CD4-positive, alpha-beta T cell treated with Interleukin-17A for 4 hours (primary cell): ENCODE results near the gene PTPRE.
A peak's percentile ranks its signal among the peaks of the same experiment; 100 is the strongest.

Experiments used
- DNase-seq: peaks from one replicate; pipeline ENCODE4 v3.0.0-alpha.2; 2020; ENCODE audit warnings: mixed read lengths

The PTPRE gene

DNA sequence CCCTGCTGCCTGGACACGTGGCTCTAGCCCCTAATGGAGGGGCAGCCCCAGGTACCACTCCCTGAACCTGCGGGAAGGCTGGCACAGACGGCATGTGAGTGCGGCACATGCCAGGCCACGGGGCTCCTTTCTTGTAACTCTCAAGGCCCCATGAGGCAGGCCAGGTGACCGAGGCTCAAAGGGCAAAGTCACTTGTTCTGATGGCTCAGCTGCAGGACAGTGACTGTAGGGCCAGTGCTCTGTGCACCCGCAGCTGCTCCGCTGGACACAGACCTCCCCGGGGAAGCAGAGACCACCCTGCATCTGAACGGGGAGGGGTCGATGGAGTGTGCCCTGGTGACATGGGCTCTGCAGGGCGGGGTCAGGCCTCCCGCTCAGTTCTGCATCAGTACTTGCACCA is 55.3 kb downstream of the PTPRE start:
- no peak for DNase-seq

DNA sequence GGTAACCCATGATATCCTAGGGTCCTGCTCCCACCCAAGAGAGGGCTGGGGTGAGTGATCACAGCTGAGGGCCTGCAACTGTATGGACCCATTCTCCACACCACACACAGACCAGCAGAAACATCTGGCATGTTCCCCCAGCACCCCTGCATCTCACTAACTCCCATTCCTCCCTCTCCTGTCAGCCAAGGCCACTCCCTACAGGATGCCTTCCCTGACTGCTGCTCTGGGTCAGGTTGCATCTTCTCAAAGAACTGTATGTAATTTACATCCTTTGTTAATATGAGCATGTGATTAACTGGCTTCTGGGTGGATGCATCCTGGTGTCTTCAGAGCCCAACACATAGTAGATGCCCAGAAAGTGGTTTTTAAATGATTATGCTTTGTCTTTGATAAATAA is 56.2 kb downstream of the PTPRE start:
- DNase-seq, result no peak

DNA sequence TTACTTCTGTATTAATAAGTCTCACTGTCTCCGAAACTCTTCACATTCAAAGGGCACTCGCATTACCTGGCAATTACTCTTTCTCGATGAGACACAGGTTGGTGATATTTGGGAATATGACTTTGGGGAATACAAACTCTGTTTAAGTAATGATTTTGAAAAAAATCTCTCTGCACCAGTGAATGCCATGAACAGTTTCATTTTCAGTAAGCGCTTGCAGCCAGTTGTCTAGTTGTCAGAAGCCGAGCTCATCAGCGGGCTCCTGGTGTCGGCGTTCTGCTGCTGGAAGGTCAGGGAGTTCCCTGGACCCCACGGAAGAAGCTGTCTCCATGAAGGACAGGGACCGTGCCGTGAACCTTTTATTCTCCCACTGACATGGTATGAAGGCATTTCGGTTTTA is 57.7 kb downstream of the PTPRE start:
- DNase-seq, result no peak

DNA sequence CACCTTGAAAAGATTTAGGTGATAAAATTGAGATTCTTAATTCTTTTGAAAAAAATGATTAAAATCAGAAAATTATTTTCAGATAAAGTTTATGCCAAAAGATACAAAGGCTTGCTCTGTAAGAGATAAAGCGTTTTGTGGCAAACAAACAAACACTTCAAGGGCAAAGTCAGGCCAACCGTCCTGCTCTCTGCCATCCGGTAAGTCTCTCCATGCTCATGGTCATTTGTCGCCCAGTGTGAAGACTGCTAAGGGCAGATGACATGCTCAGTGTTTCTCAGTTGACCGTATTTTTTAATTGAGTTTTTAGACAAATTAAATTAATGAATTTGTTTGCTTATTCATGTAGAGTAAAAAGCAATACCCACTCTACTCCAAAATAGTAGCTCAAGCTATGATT is 60.0 kb downstream of the PTPRE start:
- no peak for DNase-seq

DNA sequence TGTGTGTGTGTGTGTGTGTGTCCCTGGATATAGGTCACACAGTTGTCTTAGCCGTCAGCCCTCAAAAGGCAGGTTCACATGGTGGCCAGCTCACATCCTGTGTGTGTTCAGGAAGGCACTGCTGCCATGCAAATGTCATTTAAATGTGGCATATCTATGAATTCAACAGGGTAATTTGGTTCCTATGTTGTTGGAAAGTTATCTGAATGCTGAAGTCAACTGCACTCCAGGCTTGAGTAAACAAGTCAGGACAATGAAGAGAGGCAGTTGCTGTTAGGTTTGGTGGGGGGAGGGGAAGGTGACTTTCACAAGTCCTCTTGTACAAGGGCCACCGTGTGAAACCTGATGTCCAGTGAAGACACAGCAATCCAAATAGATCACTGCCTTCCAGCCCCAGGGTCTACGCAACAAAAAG is 61.1 kb downstream of the PTPRE start:
- DNase-seq, result peak; percentile 16

DNA sequence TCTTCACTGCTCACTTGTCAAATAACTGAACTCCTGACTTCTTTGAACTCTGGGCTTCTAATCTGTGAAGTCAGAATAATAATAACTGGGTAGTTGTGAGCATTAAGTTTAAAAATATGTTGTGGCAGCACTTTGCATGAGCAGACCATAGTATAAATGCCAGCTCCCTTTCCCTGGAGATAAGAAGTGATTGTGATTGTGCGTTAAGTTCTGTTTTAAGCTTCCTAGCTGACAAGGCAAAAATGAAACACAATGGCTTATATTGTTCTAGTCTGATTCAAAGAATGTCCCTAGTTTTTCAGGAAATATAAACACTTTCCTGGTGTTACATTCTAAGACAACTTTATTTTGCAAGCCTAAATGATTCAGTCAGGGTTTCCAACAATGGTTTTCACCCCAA is 61.8 kb downstream of the PTPRE start:
- DNase-seq, result no peak

DNA sequence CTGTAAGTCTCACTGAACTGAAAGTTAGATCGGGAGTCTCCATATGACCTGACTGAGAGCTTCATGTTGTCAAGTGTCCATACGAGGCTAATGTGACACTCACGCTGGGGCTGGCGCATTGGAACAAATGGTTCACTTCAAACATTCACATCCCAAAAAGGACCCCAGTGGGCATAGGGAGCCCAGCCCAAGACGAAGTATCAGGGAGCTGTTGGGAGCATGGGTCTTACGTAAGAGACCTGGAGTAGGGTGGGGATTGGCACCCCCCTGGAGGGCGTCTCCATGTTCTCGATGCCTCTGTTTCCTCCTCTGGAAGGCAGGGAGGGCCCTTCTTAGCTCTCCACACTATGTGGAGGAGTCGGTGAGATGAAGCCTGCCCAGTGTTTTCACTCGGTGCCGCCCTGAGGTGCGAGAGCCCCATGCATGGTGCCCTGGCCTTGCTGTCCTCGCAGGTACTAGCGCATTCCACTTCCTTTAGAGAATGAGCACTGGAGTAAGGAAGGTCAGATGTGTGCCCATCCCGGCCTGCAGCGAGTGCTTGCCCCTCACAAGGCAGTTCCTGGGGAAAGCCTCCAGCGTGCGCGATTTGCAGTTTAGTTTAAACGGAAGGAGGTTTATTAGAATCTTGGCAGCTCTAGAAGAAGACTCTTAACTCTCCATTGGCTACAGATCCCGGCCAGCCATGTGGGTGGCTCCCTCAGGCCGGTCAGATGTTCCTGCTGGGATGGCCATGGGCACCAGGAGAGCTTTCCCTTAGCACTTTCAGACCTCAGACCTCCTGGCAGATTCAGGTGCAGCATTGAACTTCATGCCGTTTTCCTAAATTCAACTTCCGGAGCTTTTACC is 64.4 kb downstream of the PTPRE start:
- DNase-seq, result no peak

DNA sequence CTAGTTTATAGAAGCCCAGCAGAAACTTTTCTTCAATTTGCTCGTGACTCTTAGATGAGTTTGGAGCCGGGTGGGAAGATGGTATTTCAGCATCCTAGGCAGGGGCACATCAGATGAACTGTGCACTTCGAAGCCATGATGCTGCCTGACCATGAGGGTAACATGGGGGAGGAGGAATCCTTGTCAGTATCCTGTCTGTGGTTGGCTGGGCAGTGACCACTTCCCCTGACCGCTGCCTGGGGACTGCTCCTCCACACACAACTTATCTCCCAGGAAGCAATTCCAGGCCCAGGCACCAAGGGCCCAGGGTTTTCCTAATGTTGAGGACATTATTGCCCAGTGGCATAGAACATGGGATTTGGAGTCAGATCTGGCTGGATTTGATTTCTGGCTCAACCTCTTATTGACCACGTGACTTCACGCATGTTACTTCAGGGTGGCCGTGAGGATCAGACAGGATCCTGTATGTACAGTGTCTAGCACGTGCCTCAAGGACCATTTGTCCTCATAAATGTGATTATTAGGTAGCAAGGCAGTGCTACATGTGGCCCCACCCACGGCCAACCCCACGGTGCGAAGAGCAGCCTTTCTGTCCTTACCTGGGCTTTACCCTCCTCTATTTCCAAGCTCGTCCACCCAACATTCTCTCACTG is 65.2 kb downstream of the PTPRE start:
- DNase-seq, result no peak

DNA sequence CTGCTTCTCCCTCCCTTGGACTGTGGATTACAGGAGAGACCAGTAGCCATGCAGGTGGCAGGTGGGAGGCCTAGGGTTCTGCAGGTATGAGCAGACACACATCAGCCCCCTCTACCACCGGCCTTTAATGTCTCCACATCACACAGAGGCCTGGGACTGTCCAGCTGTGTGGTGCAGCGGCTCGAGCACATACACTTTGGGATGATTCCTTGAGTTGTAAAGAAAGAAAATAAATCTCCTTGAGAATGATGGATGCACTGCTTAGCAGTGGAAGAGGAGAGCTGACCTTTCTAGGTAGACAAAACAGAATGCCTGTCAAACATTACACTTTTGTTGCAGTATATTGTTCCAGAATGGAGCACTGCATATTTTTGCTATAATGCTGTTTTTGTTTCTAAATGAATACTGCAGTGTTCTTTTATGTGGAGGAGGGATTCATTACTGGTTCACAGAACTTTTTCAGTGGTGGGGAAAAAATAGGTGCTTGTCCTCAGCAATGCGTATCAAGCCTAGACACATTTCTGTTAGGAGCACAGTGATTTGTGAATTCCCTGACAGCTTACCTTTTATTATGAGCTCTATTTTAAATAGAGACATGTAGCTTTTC is 66.0 kb downstream of the PTPRE start:
- no peak for DNase-seq

DNA sequence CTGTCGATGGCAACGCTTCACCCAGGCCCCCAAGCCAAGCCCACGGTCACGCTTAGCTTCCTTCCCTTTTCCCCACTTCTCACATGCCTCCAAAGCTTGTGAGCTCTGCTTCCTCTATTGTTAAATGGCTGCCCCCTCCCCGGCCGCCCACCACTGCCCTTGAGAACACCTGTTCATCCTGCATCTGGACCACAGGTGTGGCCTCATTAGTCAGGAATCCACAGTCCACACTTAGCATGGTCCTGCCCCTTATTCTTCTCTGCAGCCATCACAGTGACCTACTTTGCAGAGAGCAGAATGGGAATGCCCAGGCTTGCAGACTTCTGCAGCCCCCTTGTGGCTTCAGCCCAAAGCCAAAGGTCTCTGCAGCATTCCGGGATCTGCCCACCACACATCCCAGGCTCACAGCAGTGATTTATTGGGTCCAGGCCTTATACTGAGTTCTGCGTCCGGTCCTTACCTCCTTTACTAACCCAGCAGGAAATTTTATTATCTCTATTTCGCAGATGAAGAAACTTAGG is 66.9 kb downstream of the PTPRE start:
- no peak for DNase-seq

DNA sequence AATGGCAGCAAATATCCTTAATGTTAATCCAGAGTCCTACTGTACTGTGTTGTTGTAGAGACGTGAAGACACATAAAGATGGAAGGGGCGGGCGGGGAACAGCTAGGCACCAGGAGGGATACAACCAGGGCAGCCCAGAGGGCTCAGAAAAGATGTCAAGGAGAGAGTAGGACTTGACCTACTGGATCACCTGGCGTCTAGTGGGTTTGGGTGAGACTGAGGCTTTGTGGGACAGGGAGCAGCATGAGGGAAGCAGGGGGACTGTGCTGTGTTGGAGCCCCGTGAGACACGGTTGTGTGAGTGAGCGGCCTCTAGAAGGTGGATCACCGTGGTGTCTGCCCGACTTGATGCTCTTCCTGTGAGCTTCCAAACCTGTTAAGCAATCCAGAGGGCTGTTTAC is 68.0 kb downstream of the PTPRE start:
- no peak for DNase-seq

DNA sequence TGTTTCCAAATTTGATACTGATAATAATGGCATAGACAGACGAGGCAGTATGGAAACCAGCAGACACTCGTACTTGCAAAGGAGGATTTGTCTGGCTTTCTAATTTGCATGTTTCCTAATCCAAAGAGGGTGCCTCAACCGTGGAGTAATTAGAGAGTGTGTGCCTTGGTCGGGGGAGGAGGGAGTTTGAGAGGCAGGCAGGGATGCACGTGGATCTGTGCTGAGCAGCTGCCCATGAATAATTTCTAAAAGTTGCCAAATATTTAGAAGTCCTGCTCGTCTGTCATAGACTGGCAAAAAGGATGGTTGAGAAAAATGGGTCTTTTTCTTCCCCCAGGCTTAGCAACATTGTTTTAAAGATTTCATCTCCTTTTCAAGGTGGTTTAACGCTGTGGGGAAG is 69.4 kb downstream of the PTPRE start:
- DNase-seq, result no peak

DNA sequence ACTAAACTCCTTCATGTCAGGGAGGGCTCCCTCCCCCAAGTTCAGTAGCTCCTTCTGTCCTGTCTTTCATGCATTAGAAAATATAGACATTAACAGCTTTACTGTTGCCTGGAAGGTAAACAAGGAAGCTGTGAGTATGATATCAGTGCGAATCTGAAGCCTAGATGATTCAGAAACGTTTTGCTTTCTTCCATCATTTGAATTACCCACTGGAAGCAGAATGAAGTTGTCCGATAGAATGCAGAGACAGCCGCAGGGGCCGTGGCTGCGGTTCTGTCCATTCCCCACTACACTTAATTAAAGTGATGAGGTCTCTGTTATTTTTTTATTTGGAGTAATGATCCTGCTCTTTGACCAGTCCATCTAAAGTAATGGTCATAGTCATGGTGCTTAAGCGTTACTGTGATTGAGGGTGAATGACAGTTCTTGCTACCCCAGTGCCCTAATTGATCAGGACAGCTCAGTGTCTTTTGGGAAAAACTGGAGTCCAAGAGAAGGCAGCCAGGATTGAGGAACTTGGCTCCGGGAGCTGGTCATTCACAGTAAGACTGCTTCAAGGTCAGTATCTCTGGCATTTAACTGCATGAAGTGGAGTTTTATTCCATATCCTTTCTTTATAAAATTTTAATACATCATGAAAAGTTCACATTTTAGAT is 69.9 kb downstream of the PTPRE start:
- no peak for DNase-seq

DNA sequence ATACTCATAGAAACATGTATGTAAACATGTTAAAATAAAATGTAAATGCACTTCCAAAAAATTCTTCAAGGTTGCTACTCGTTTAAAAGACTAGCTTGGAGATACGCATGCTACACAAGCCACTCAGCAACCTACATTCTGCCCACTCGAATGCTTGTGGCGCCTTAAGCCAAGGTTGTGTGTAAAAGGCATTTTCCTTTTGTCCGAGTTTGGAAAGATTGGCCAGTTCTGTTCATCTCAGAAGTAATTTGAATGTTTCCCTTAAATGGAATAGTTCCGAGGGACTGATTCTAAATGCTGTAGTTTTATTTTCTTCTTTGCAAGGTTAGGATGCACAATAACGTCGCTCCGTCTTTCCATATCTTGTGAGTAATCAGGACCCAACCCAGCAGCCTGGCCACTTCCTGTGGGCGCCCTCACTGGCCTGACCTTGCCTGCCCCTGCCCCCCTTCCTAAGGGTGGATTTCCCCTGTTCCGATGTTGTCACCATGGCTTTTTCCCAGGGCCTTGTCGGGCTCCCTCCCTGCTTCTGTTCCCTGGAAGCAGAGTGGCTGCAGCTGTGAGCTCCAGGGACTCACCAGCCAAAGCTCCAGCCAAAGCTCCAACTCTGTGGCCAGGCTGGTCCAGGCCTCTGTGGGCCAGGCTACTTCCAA is 70.6 kb downstream of the PTPRE start:
- peak; percentile 14 for DNase-seq

DNA sequence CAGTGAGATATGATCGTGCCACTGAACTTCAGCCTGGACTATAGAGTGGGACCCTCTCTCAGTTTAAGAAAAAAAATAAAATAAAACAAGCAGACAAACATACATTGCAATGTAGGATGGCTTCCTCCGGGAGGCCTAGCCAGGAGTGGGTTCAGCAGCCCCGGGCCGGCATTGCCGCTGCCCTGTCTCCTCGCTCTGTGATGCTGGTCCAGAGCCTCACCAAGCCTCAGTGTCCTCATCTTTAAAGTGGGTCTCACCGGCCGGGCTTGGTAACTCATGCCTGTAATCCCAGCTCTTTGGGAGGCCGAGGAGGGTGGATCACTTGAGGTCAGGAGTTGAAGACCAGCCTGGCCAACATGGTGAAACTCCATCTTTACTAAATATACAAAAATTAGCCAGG is 71.6 kb downstream of the PTPRE start:
- no peak for DNase-seq

DNA sequence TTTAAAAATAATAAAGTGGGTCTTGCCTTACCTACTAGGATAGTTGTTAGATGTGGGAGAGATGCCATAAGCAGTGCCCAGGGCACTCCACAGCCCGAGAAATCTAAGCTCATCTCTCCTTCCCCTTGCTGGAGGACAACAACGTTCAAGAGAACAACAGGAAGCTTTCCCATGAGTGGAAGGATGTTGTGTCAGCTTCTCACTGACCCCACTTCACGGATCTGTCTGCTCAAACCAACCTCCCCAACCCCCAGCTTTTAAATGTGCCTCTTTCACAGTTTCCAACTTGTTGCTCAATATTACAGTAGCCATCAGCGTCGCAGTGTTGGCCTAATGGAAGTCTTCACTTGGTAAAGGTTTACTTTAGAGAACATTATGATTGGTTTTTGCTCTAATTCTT is 72.1 kb downstream of the PTPRE start:
- no peak for DNase-seq

DNA sequence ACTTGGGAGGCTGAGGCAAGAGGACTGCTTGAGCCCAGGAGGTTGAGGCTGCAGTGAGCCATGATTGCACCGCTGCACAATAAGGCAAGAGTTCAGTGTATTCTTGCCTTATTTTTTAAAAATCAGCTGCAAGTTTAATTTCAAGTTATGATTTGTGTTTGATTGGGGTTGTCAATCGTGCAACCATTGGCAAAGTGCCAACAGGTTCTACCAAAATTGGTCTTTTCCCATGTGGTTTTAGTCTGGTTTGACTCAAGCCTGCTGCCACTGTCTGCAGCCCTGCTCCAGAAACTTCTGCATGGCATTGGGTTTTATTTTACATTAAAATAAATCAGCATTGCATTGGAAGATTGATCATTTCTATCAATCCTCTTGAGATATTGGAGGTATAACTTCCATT is 72.7 kb downstream of the PTPRE start:
- DNase-seq, result no peak

DNA sequence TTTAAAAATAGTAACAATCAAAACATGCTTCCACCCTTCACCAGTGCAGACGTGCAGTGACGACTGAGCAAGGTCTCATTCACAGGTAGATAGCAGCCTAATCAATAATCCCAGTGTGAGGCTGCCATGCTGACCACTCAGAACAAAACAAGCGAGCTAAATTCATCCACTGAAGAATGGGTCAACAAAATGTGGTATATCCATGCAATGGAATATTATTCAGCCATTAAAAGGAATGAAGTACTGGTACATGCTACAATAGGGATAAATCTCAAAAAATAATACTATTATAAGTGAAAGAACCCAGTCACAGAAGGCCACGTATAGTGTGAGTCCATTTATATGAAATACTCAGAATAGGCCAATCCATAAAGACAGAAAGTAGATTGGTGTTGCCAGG is 74.0 kb downstream of the PTPRE start:
- DNase-seq, result no peak

DNA sequence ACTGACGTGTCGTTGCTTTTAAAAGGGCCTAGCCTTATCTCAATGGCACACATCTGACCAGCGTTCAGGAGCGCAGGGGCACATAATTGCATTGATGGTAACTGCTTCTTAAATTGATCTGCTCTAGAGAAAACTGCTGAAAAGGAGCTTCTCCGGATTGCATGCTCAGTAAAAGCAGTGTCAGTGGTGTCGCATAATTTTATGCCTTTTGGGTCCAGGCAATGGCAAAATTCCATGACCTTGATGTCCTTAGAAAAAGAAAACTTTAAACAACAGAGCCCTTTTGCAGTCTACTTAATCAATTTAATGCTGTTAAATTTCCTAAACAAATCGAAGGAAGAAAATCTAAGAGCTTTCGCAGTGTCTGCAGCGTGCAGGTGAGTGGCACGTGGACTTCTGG is 75.7 kb downstream of the PTPRE start:
- no peak for DNase-seq

DNA sequence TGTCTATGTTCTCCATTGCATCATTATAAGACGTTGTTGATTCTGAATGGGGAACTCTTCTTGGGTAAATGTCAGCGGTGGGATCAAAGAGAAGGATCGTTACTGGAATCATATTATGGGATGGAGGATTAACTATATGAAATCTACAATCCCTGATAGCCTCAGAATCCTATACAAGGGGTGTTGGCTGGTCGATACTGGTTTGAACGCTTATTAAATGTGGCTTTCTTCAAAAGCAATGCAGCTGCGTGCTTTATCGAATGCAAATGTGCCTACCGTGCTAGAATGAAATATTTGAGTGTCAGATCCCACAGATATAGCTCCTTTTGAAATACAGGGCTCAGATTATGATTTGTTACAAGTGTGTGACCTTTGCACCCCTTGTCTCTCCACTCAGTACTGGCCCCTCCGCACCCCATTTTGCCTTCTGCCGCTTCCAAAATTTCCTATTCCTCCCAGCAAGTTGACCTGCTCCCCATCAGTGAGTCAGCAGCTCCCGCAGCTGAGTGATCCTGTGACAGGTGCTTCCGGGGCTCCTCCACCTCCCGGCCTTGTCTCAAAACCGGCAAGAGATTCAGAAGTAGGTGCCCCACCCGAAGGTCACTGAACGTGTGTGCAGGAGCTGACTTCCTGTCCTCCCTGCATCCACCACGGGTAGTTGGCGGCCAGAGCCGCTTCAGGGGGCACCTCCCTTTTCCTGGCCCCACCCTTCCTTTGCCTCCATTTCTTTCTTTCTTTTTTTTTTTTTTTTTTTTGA is 76.6 kb downstream of the PTPRE start:
- DNase-seq, result no peak

DNA sequence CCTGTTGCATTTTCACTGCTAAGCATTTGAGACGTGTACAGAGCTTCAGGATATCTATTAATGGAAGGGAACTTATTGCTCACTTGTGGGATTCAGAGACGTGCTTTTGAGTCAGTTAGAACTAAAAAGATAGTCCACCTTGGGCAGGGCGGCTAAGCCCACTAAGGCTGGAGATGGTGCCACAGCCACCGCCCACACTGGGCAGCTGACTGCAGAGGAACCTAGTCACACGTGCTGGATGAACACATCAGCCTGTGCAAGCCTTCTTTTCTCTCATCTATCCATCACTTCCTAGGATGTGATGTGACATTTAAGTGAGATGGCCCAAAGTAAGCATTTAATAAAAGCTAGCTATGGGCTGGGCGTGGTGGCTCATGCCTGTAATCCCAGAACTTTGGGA is 78.0 kb downstream of the PTPRE start:
- no peak for DNase-seq
